NCI-H82 treated with DMSO at 0.1 percent for 48 hours (cell line): Measurements from ENCODE around the gene PIEZO2.
"Not testable (repeated sequence)": the region's sequence is repeated elsewhere in the genome, so short reads cannot be mapped to it uniquely, and the experiment has no call there.

Experiments used
- DNase-seq: peaks from one replicate; lab custom pipeline; 2025; ENCODE audit not compliant: unreplicated experiment; lab: John Stamatoyannopoulos, UW

Gene PIEZO2

DNA sequence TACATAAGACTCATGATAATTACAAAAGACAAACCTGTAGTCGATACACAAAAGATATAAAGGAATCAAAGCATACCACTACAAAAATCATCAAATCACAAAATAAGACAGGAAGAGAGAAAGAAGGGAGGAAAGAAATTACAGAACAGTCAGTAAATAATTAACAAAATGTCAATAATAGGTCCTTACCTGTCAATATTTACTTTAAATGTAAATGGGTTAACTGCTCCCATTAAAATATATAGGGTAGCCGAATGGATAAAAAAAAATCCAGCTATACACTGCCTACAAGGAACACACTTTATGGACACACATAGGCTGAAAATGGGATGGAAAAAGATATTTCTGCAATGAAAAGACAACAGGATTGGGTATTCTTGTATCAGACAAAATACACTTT lies 163.7 kb downstream of the PIEZO2 start:
- DNase-seq, result no peak

DNA sequence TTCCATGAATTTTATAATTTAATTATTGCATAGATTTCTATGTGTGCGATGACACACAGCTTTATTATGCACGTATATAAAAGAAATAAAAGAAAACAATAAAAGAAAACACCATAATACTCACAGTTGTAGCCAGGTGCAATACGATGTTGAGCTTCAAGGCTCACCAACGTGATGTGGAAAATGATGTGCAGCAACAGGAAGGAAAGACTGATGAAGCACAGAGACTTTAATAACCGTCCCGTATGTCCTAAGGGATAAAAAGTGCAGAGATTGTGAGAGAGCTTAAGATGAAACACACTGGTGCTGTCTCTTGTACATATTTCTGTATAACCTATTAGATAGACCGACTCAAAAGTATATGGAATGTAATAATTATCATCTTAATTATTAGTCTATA lies 170.0 kb downstream of the PIEZO2 start:
- no peak for DNase-seq

DNA sequence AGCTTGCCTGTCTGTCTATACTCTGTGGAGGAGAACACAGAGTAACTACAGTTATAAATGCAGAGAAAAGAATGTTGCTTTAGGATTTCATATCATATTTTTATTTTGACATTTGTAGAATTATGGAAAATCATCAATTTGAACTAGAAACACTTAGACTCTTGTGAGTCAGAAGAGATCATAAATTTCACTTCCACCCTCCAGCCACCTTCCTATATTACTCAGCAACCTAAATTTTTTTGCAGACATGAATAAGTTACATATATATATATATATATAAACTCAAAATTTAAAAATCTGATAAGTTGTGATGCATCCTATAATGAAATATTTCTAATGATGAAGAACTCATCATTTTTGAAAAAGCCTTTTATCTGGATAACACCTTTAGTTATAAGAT lies 172.3 kb downstream of the PIEZO2 start:
- no peak for DNase-seq

DNA sequence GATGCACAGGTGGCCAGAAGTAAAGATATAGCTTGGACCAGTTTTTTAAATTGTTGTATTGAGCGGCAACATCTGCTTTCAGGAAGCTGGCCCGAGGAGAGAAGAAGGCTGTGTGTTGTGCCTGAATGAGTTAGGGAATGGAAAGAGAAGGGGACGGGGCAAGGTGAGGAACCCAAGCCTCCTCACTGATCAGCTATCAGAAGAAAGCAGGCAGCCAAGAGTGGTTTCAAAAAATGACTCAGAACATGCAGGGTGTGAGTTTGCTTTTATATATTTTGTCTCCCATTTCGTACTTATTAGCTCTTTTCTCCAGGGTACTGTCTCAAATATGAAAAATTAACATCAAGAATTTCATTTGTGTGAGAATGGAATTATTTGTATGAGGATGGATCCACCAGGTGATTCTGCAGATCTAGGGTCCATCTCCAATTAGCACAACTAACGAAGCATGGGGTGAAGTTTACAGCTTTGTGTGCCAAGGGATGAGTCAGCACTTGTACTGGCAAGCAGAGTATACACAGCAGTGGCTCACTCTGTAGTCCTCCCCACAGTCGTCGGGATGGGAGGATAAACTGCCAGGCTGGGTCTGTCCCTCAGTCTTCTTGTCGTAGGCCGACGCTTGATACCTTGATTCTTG lies 175.7 kb downstream of the PIEZO2 start:
- DNase-seq, result no peak

DNA sequence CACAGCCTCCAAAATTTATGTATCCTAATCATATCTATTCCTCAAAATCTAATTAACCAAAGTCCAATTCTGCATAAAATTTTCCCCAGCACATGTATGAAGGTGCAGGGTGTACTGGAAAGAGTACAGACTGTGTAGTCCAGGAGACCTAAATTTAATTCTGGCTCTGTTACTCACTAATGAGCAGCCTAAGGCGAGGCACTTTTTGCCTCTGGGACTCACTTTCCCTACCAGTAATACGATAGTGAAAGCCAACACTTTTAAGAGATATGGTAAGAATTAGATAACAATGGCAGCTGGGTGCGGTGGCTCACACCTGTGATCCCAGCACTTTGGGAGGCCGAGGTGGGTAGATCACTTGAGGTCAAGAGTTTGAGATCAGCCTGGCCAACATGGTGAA lies 177.7 kb downstream of the PIEZO2 start:
- no peak for DNase-seq

DNA sequence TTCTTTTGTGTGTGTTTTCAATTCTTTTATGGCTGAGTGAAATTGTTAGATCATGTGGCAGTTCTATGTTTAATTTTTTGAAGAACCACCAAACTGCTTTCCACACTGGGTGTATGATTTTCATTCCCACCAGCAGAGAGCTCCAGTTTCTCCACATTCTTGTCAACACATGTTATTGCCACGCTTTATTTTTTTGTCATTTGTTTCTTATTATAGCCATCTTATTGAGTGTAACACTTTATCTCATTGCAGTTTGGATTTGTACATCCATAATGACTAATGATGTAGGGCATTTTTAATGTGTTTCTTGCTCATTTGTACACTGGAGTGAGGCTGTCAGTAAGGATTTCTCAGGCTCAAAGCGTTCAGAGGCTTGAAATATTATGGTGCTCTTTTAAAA lies 184.2 kb downstream of the PIEZO2 start:
- no peak for DNase-seq

DNA sequence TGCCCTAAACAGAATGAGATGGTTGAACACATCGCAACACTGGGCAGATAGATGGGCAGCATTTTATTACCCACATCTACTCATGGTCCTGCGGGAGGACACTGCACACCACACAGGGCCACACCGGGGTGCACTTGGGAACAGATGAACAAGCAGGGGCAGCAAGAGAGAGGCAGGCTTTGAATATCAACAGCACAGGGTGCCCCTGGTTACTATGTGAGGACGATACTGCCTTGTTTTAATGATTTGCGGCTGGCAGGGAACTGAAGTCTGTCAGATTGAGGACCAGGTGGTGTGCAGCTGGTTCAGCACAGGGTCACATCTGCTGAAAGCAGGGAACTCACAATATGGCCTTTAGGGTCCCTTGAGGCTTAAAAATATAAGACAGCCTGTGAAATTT lies 195.7 kb downstream of the PIEZO2 start:
- no peak for DNase-seq

DNA sequence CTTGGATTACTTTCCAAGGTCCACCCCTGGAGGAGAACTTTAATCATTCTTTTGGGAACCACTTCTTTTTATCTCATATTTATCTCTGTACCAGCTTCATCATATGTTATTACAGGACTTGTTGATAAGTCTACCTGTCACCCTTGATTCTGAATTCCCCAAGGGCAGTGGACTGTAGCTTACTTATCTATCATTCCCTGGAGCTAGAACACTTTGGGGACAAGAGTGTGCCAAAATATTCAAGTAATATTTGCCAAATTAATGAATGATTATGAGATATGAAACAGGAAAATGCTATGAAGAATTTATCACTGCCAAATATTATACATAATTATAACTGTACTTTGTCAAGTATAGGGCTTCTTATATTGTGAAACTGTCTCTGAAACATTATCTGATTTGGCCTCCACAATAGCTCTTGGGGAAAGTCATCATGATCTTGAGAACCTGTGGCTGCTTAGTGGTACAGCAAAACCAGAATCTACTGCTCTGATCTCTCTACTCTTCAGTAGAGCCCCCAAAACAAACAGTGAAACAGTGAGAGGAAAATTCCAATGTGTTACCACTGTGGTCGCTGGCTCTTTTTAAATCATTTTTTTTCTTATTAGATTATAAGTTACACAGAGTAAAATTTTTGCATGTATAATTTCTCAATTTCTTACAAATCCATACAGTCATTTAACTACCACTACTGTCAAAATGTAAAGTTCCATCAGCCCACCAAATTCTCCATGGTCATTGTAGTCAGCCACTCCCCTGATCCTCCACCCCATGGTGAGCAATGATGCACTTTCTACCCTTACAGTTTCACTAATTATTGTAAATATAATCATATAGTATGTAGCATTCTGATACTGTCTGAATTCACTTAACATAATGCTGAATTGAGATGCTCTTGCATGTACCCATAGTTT lies 197.5 kb downstream of the PIEZO2 start:
- DNase-seq, result no peak

DNA sequence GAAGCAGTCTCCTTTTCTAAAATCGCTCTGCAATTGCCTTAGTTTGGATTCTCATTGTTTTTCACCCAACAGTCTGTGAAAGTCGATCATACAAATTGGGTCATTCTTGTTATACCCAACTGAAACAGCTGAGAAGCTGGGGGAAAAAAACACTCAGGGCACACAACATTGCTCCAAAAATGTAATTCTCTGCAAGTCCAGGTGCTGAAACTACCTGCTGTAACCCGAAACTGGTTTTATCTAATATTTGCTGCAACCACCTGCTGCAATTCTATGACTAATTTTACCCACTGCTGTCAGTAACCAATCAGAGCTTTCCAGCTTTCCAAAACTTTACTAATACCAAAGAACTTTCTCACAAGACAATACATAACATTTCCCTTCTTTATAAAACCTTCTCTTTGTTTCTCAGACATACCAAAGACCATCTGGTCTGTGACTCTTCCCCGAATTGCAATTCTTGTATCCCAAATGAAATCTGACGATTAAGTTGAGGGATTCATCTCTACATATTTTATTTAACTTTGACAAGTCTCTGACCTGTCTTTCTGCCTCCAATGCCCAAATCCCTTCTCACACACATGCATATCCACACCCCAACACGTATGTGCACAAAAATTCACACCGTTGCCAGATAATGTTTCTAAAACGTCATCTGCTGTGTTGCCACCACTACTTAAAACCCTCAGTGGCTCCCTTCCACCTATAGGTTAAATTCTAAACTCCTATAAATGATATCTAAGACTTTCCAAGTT lies 198.3 kb downstream of the PIEZO2 start:
- no peak for DNase-seq

DNA sequence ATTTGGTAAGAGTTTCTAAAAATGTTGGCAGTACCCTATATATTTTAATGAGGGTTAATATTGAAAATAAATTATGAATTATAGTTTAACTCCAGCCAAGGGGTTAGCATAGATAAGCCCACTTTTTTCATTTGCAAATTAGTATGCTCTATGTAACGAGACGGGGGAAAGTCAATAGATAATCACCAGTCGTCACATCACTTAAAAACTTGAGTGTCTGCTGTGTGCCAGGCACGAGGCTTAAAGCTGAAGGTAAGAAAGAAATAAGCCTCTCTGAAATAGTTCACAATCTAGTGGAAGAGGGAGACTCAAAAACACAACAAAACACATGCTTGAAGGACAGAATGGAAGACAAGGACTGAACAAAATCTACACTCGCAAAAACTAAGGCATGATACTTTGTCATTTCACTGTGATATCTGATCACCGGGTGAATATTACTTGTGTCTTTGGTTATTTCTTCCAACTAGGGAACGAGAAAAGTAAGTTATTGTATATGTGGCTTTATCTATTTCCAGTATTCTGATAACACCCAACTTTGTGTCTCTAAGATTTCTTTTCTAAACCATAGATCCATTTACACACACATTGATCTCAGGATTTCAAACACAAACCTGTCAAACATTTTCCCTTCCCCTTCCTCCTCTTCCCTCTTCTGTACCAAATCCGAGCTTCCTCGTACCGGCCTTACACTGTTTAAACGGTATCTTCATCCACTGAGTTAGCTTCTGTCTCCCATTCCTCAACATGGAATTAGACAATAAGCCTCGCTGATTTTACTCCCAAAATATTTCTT lies 199.1 kb downstream of the PIEZO2 start:
- DNase-seq, result no peak

DNA sequence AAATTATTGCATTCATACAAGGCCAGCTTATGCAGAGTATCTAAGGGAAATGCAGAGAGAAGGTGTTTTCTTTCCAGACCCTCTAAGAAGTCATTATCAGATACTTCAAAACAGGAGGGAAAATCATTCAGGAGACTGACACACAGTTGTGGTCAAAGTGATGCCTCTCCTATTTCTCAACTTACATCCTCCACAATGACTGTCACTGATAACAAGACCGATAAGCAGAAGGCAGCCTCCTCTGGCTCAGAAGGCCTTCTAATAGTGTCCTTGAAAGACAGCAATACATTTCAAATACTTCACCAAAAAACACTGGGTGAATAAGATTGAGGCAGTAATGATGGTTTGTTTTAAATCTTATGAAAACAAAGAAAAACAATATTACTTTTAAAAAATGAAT lies 199.7 kb downstream of the PIEZO2 start:
- no peak for DNase-seq

DNA sequence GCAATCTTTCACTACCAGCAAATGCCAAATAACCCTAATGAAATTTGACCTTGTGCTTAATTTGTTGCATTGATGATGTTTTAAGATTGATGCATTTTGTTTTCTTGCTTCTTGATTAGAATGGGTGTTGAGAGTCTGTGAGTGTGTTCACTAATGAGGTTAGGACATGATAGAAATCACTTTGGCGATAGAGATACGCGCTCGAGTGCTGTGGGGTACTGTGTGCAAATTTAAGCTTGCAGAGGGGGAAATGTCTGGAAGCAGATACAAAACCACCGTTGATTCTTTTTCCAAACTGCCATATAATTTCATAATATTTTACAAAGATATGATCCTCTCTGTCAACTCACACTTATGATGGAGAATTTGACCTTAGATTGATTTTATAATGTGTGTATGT lies 200.9 kb downstream of the PIEZO2 start:
- no peak for DNase-seq

DNA sequence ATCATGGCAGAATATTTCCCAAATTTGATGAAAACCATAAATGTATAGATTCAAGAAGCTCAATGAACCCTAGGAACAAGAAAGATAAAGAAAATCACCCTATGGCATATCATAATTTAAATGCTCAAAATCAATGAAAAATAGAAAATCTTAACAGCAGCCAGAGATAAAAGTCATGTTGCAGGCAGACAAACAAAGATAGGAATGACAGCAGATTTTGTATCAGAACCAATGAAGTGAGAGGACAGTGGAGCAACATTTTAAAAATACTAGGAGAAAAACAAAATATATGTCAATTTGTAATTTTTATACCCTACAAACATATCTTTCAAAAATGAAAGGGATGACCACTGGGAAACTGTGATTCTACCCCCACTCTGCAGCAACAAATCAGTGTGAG lies 203.3 kb downstream of the PIEZO2 start:
- DNase-seq, result no peak

DNA sequence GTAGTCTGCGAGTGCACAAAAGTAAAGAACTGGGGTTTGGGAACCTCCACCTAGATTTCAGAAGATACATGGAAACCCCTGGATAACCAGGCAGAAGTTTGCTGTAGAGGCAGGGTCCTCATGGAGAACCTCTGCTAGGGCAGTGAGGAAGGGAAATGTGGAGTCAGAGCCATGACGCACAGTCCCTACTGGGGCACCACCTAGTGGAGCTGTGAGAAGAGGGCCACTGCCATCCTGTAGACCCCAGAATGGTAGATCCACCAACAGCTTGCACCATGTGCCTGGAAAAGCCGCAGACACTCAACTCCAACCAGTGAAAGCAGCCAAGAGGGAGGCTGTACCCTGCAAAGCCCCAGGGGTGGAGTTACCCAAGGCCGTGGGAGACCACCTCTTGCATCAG lies 206.4 kb downstream of the PIEZO2 start:
- DNase-seq, result no peak

DNA sequence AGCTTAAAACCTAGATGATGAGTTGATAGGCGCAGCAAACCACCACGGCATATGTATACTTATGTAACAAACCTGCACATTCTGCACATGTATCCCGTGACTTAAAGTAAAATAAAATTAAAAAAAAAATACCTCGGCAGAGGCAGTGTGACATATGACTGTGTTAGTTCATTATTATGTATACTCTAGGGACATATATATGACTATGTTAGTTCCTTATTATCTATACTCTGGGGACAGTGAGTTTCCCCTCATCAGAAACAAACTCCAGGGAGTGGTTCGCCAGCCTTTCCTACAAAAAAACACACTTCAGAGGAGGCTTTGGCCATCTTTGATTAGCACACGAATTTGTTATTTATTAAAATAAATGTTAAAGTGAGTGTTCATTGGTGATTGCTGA lies 209.5 kb downstream of the PIEZO2 start:
- DNase-seq, result no peak

DNA sequence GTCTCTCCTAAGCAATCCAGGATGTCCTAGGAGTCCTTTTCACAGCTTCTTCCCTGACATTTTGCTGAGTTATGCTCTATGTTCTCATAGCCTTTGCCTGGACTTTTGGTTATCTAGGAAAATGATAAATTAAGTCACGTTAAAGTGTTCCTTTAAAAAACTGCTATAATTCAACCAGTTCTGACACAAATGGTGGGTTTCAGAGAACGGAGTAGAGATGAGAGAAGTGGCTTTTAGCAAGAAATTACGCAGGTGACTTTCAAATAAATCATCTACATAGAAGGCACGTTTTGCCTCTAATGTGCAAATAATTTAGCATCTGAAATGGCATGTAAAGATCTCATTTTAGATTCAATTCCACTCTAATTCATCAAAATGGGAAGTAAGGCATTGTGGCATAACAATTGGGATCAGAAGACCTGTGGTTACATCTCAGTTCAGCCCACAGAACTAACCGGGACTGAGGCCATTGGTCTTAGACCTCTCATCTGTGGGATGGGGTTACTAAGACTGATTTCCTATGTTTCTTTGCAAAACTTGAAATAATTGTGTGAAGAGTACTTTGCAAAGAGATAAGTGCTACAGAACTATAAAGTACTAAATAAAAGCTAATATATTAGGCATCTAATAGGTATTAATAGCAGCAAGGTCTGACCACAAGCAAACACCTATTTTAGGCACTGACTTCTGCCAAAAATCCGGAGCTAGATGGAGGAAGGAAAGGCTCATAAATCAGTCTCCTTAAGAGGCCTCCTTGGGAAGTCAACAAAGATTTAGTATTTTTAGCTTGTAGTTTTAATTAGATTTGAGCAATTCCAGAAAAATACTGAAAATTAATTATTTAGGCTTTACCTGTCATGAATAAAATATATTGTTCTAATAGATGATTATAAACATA lies 211.4 kb downstream of the PIEZO2 start:
- no peak for DNase-seq

DNA sequence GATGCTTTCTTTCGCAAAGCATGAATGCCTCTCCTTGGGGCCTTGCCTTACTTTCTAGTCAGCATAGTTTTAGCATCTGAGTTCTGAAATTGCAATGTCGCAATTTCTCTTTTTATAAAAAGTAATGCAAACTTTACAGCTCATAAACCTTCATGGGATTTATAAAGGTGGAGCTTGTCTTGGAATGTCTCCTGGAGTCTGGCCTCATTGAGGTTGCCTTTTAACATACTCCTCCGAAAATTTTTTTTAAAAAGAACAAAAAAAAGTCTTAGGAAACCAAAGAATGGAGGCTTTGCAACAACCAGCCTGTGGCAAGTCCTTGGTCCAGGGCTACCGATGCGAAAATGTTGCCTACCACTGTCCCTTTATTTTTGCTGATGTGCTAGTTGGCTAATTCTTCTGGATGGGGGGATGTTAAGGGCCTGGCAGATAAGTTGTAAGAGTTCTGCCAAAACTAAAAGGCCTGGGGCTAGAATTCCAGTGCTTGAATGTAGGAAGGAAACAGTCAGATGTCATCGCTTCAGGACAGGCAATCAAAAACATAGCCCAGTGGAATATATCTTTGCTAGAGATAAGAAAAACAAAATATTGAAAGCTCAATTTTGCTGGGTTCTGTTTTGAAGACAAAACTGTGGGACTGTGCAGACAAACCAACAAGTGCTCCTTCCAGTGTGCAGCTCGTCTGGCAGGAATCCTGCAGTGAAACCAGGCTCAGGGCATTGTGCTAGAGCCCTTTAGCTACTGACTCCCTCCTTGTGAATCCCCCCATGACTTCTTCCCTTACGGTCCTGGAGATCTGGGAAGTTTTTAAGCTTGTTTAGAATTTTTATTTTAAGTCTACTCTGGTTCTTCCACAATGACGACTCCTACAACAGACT lies 213.0 kb downstream of the PIEZO2 start:
- DNase-seq, result no peak

DNA sequence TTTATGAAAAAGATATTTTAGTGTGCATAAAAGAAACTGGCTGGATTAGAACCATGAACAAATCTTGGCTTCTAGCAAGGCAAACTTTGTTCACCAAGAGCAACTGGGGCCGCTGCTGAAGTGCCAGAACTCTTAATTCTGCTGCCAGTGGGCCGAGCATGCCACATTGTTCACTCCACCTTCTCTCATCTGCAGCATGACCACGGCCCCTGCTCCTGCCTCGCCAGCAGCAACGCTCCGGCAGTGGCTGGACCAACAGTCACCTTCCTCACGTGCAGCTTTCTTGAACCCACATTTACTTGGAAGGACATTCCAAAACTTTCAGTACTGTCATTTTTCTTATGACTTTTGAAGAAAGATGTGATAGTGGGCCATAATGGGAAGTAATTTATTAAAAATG lies 213.8 kb downstream of the PIEZO2 start:
- no peak for DNase-seq

DNA sequence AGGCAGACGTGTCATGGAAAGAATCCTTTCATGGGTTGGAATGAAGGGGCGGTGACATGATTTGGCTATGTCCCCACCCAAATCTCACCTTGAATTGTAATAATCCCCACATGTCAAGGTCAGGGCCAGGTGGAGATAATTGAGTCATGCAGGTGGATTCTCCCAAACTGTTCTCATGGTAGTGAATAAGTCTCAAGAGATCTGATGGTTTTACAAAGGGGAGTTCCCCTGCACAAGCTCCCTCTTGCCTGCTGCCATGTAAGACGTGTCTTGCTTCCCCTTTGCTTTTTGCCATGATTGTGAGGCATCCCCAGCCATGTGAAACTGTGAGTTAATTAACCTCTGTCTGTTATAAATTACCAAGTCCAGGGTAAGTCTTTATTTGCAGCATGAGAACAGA lies 215.7 kb downstream of the PIEZO2 start:
- DNase-seq, result not testable (repeated sequence)
